ENCODE data around the gene C19orf85. TPM values are rescaled to one million over a fixed set of nuclear protein-coding genes. Genes with fewer than 3 reads are reported as not detected.

C19orf85 gene
- total RNA-seq, 2 experiments from 2014 or later = not detected

DNA sequence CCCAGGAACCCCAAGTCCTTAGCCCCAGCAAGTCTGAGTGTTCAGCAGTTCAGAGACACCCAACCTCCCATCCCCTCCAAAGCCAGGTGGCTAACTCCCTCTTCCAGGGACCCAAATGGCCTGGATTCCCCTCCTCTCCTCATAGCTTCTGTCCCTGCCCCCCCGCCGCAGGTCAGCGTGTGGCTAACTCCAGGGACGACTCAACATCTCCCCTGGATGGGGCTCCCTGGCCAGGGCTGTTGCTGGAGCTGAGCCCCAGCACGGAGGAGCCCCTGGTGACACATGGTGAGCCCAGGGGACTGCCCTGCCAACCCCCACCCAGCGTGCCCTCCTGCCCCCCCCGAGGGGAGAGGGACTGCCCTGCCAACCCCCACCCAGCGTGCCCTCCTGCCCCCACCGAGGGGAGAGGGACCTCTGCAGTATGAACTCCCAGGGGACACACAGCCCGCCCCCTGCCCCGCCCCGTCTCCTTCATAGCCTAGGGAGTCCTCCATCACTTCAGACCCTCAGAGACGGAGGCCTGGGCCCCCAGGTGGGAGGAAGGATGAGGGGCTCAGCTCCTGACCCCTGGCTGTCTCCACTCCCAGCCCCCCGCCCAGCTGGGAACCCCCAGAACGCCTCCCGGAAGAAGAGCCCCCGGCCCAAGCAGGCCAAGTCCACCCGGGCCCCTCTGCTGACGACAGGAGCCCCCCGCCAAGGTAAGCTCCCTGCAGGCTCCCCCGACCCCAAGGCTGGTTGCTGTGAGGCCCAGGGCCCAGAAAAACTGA lies 25.3 kb upstream of the C19orf85 start:
- H3K4me1 Mint-ChIP-seq (ENCODE audit: low read depth) = peaks cover 11% of the 10 kb centered on the region

DNA sequence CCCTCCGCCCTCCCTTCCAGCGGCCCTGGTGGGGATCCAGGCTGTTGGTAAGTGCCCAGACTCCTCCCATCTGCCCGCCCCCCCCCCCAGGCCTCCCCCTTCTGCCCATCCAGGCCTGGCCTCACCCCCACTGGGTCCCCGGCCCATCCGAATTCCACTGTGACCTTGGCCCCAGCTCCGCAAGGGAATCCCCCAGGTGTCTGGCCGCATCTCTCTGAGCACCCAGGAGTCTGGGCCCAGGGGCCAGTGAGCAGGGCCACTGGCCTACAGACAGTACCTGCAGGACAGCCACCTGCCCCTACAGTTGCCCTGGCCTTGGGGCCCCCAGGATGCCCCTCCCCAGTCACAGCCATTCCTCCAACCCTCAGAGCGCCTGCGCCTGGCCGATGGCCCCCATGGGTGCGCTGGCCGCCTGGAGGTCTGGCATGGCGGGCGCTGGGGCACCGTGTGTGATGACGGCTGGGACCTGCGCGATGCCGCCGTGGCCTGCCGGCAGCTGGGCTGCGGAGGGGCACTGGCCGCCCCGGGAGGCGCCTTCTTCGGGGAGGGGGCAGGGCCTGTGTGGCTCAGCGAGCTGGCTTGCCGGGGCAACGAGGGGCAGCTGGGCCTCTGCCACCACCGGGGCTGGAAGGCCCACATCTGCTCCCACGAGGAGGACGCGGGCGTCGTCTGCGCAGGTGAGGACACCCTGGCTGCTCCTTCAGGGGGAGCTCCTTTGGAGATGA lies 24.6 kb upstream of the C19orf85 start:
- POLR2A ChIA-PET = interaction anchor here (1.4 kb wide), 1 partner anchor 15 kb away, joined by 4 read pairs; no protein-coding TSS in a partner anchor
- Mint-ChIP-seq H3K36me3 (ENCODE audit: low read depth) (no peaks in the 10 kb centered on the region), H3K27ac (no peak overlapping the region), H3K4me3 (no peak overlapping the region), H3K27me3 (no peaks in the 10 kb centered on the region), H3K4me1 (ENCODE audit: low read depth) (peaks cover 11% of the 10 kb centered on the region), H3K9me3 (no peaks in the 10 kb centered on the region)
- ATAC-seq (ENCODE audit: poor library complexity) (no peak), DNase-seq (no peak)
- H3K9me3 ChIP-seq (ENCODE audit: control insufficient read depth in 1 of 2, insufficient read depth in 1 of 2, low read length in 2 of 2) = no peaks in the 10 kb centered on the region
- H3K4me1 ChIP-seq (ENCODE audit: insufficient read depth, low read length) = peaks cover 19% of the 10 kb centered on the region
- intact Hi-C loops (cut with DNase I, micrococcal nuclease) = no loop called here
- H3K27ac ChIP-seq (ENCODE audit: low read depth in 1 of 2, low read length in 2 of 2) = no peak overlapping the region
- H3K27me3 ChIP-seq (ENCODE audit: control insufficient read depth in 1 of 2, insufficient read depth in 2 of 2, low read length in 2 of 2) = peaks cover 0 to 7% of the 10 kb centered on the region in 2 experiments
- H3K4me3 ChIP-seq (ENCODE audit: low read length) = no peak overlapping the region
- TF ChIP-seq, protein P1, sequence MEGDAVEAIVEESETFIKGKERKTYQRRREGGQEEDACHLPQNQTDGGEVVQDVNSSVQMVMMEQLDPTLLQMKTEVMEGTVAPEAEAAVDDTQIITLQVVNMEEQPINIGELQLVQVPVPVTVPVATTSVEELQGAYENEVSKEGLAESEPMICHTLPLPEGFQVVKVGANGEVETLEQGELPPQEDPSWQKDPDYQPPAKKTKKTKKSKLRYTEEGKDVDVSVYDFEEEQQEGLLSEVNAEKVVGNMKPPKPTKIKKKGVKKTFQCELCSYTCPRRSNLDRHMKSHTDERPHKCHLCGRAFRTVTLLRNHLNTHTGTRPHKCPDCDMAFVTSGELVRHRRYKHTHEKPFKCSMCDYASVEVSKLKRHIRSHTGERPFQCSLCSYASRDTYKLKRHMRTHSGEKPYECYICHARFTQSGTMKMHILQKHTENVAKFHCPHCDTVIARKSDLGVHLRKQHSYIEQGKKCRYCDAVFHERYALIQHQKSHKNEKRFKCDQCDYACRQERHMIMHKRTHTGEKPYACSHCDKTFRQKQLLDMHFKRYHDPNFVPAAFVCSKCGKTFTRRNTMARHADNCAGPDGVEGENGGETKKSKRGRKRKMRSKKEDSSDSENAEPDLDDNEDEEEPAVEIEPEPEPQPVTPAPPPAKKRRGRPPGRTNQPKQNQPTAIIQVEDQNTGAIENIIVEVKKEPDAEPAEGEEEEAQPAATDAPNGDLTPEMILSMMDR (IDR thresholded peaks at IDR 0.05) = no peak
- CTCF ChIA-PET = interaction anchor here (1.1 kb wide), 1 partner anchor 15 kb away, joined by 4 read pairs; no protein-coding TSS in a partner anchor
- H3K36me3 ChIP-seq (ENCODE audit: insufficient read depth, low read length) = no peaks in the 10 kb centered on the region

More for the DNA sequence above, 25.3 kb upstream of the C19orf85 start:
- Mint-ChIP-seq H3K27me3 (no peaks in the 10 kb centered on the region), H3K9me3 (no peaks in the 10 kb centered on the region), H3K27ac (no peak overlapping the region), H3K4me3 (no peak overlapping the region), H3K36me3 (ENCODE audit: low read depth) (no peaks in the 10 kb centered on the region)
- DNase-seq = no peak
- Histone ChIP-seq H3K27ac (ENCODE audit: low read depth in 1 of 2, low read length in 2 of 2) (no peak overlapping the region), H3K36me3 (ENCODE audit: insufficient read depth, low read length) (no peaks in the 10 kb centered on the region), H3K4me1 (ENCODE audit: insufficient read depth, low read length) (peaks cover 14% of the 10 kb centered on the region), H3K27me3 (ENCODE audit: control insufficient read depth in 1 of 2, insufficient read depth in 2 of 2, low read length in 2 of 2) (peaks cover 0 to 7% of the 10 kb centered on the region in 2 experiments), H3K9me3 (ENCODE audit: control insufficient read depth in 1 of 2, insufficient read depth in 1 of 2, low read length in 2 of 2) (no peaks in the 10 kb centered on the region), H3K4me3 (ENCODE audit: low read length) (no peak overlapping the region)
- TF ChIP-seq, protein P1 (IDR thresholded peaks at IDR 0.05) = no peak
- ChIA-PET CTCF (interaction anchor here (1.1 kb wide), 1 partner anchor 14 kb away, joined by 4 read pairs; no protein-coding TSS in a partner anchor), POLR2A (interaction anchor here (1.4 kb wide), 1 partner anchor 14 kb away, joined by 4 read pairs; no protein-coding TSS in a partner anchor)
- intact Hi-C loops (cut with DNase I, micrococcal nuclease) = no loop called here
- ATAC-seq (ENCODE audit: poor library complexity) = no peak

DNA sequence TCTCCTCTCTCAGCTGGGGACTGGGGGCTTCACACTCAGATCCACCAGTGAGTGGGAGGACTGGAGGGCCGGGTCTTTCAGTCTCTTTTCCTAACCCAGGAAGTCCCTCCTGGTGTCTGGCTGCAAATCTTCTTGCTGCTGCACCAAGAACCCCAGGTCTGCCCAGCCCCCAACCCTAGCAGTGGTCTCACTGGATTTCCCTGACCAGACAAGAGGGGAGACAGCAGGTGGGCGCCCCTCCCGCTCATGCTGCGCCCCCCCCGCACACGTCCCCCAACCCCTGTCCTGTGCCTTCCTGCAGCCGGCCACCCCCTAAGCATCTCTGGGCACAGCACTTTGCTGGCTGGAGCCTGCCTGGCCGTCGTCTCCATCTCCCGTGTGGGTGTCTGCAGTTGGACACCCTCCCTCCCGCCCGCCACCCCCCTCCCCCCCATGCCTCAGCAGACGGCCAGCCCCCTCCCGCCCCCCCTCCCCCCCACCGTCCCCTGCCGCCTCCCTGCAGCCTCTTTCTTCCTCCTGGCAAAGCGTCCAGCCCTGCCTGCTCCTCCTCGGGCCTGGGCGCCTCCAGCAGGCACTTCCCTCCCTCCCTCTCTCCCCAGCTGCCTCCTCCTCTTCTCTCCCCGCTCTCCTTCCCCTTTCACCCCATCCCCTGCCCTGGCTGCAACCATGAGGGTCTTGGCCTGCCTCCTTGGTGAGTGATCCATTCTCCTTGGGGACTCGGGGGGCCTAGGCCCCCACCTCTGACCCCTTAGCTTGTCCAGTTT lies 23.6 kb upstream of the C19orf85 start, which contains the start of gene SSC5D:
TSS of gene SSC5D (plus strand) at position 513 of the 764 bp plus-strand sequence. CDS start at position 667, 154 bp downstream.
- Histone ChIP-seq H3K27me3 (ENCODE audit: control insufficient read depth in 1 of 2, insufficient read depth in 2 of 2, low read length in 2 of 2) (peaks cover 0 to 7% of the 10 kb centered on the region in 2 experiments), H3K4me3 (ENCODE audit: low read length) (no peak within 1 kb of the TSS), H3K4me1 (ENCODE audit: insufficient read depth, low read length) (peaks cover 26% of the 10 kb centered on the region), H3K27ac (ENCODE audit: low read depth in 1 of 2, low read length in 2 of 2) (no peak within 1 kb of the TSS), H3K36me3 (ENCODE audit: insufficient read depth, low read length) (peaks cover 5% of the 10 kb centered on the region), H3K9me3 (ENCODE audit: control insufficient read depth in 1 of 2, insufficient read depth in 1 of 2, low read length in 2 of 2) (no peaks in the 10 kb centered on the region)
- DNase-seq = no peak
- Mint-ChIP-seq H3K27me3 (no peaks in the 10 kb centered on the region), H3K36me3 (ENCODE audit: low read depth) (no peaks in the 10 kb centered on the region), H3K4me1 (ENCODE audit: low read depth) (peaks cover 11% of the 10 kb centered on the region), H3K9me3 (no peaks in the 10 kb centered on the region), H3K27ac (peak within 1 kb of the TSS; percentile 51), H3K4me3 (peak within 1 kb of the TSS; percentile 30)
- intact Hi-C loops (cut with DNase I, micrococcal nuclease) = no loop called here
- TF ChIP-seq, protein P1 (IDR thresholded peaks at IDR 0.05) = no peak
- no peak for ATAC-seq (ENCODE audit: poor library complexity)
- ChIA-PET CTCF (no interaction called here), POLR2A (interaction anchor here (1.1 to 3.5 kb wide), 3 partner anchors 11 to 167 kb away, joined by 3 to 29 read pairs (median 4); partner anchors contain the start of genes U2AF2 and ZNF628)
